Stimulated activated naive CD8-positive, alpha-beta T cell treated with anti-CD3 and anti-CD28 coated beads, Interleukin-15, Interleukin-2, amounts not matched to agents 100 ng/mL and 50 ng/mL, for 24 hours (primary cell): ENCODE measurements around the gene KRTAP5-4.
"Not testable (repeated sequence)": the region's sequence is repeated elsewhere in the genome, so short reads cannot be mapped to it uniquely, and the experiment has no call there.

Experiments used
- H3K27ac Mint-ChIP-seq: one replicate; pipeline ENCODE4 v1.8.0; 2021; ENCODE audit warnings: mild to moderate bottlenecking, mixed read lengths
- H3K27me3 Mint-ChIP-seq: one replicate; pipeline ENCODE4 v1.8.0; 2021; ENCODE audit warnings: mixed read lengths
- H3K36me3 Mint-ChIP-seq: one replicate; pipeline ENCODE4 v1.8.0; 2021; ENCODE audit warnings: low read depth, mixed read lengths
- H3K4me1 Mint-ChIP-seq: one replicate; pipeline ENCODE4 v1.8.0; 2021; ENCODE audit warnings: low read depth, mixed read lengths
- H3K4me3 Mint-ChIP-seq: one replicate; pipeline ENCODE4 v1.8.0; 2021; ENCODE audit warnings: mild to moderate bottlenecking, mixed read lengths
- H3K9me3 Mint-ChIP-seq: one replicate; pipeline ENCODE4 v1.8.0; 2021; ENCODE audit warnings: mixed read lengths

Gene KRTAP5-4

GRCh38 chr11:1622086-1622485 is at the start of gene KRTAP5-4:
Gene KRTAP5-4 (minus strand): TSS chr11:1622138. CDS start chr11:1622093, 45 bp downstream.
- no peaks in the 10 kb centered on the region for H3K36me3 Mint-ChIP-seq
- no peaks in the 10 kb centered on the region for H3K9me3 Mint-ChIP-seq
- no peak within 1 kb of the TSS for H3K4me3 Mint-ChIP-seq
- peaks cover 6% of the 10 kb centered on the region for H3K4me1 Mint-ChIP-seq
- H3K27ac Mint-ChIP-seq = no peak within 1 kb of the TSS
- peaks cover 17% of the 10 kb centered on the region for H3K27me3 Mint-ChIP-seq

DNA sequence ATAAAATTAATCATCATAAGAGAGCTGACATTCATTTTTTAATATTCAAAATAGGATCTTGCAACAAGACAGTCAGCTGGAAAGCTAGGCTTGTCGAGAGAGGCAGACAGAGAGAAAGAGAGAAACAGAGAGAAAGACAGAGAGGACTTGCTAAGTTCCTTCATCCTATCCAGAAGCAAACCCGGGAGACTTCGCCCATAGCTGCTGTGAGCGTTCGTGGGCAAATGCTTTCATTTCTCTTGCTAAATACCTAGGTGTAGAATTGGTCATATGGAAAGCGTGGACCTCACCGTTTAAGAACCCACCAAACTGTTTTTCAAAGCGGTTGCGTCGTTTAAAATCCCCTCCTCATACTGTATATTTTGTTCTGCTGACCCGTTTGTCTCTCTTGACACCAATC is 49.7 kb upstream of the KRTAP5-4 start:
- no peak overlapping the region for H3K27ac Mint-ChIP-seq

DNA sequence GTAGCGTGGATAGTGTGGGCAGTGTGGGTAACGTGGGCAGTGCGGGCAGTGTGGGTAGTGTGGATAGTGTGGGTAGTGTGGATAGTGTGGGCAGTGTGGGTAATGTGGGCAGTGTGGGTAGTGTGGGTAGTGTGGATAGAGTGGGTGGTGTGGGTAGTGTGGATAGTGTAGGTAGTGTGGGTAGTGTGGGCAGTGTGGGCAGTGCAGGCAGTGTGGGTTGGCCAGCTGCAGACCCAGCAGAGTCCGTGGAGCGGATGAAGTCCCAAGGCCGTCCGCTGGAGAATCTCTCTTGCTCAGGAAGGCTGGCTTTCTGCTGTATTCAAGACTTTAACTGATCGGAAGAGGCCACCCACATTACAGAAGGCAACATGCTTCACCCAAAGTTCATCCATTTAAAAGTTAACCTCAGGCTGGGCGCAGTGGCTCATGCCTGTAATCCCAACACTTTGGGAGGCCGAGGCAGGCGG is 49.0 kb upstream of the KRTAP5-4 start:
- Mint-ChIP-seq H3K4me1 (peaks cover 7% of the 10 kb centered on the region), H3K9me3 (no peaks in the 10 kb centered on the region), H3K4me3 (no peak overlapping the region), H3K27me3 (peaks cover 63% of the 10 kb centered on the region), H3K36me3 (no peaks in the 10 kb centered on the region), H3K27ac (no peak overlapping the region)

More for the DNA sequence above, 49.7 kb upstream of the KRTAP5-4 start:
- H3K4me3 Mint-ChIP-seq = no peak overlapping the region
- H3K36me3 Mint-ChIP-seq = no peaks in the 10 kb centered on the region
- H3K27me3 Mint-ChIP-seq = peaks cover 70% of the 10 kb centered on the region
- H3K4me1 Mint-ChIP-seq = peaks cover 7% of the 10 kb centered on the region
- H3K9me3 Mint-ChIP-seq = no peaks in the 10 kb centered on the region

- not testable (repeated sequence) for H3K27ac Mint-ChIP-seq
- peaks cover 59% of the 10 kb centered on the region for H3K27me3 Mint-ChIP-seq
Measured at GRCh38 chr11:1670457-1670856, 48.5 kb upstream of the KRTAP5-4 start.

DNA sequence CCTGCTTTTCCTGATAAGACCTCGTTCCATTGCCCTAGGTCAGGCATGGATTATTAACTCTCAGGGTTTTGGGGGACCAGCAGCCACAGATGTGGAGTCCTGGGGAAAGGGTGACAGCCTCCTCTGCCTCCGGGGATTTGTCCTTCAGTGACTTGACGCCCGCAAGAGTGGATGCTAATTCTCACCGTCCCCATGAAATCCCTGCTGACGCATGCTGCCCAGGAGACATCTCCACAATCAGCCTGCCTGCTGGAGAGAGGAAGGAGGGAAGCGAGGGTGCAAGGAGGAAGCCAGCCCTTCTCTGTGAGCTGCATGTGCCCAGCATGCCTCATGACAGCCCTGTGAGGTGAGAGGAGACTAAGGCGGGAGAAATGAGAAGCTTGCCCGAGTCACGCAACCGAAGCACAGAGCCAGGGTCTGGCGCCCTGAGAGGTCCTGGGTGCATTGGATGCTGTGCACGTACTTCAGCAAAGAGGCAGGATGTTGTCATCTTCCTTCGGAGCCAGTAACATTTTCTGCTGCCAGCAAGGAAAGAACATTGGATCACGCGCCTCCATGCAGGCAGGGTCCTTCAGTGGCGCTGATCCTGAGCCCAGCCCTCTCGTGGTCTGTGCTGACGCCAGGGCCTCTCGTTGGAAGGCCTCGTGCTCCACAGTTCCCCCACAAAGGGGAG is 47.7 kb upstream of the KRTAP5-4 start:
- H3K27me3 Mint-ChIP-seq = peaks cover 51% of the 10 kb centered on the region
- no peak overlapping the region for H3K27ac Mint-ChIP-seq
- H3K9me3 Mint-ChIP-seq = no peaks in the 10 kb centered on the region
- H3K4me3 Mint-ChIP-seq = no peak overlapping the region
- H3K36me3 Mint-ChIP-seq = no peaks in the 10 kb centered on the region
- peaks cover 7% of the 10 kb centered on the region for H3K4me1 Mint-ChIP-seq

More at GRCh38 chr11:1670457-1670856, 48.5 kb upstream of the KRTAP5-4 start:
- not testable (repeated sequence) for H3K36me3 Mint-ChIP-seq, H3K9me3 Mint-ChIP-seq, H3K4me1 Mint-ChIP-seq, H3K4me3 Mint-ChIP-seq

GRCh38 chr11:1668911-1669473 is 47.1 kb upstream of the KRTAP5-4 start:
- H3K4me3 Mint-ChIP-seq = no peak overlapping the region
- peaks cover 47% of the 10 kb centered on the region for H3K27me3 Mint-ChIP-seq
- H3K4me1 Mint-ChIP-seq = peaks cover 7% of the 10 kb centered on the region
- no peaks in the 10 kb centered on the region for H3K9me3 Mint-ChIP-seq
- no peak overlapping the region for H3K27ac Mint-ChIP-seq
- H3K36me3 Mint-ChIP-seq = no peaks in the 10 kb centered on the region

GRCh38 chr11:1667906-1668305 is 46.0 kb upstream of the KRTAP5-4 start:
- no peak overlapping the region for H3K4me3 Mint-ChIP-seq
- H3K4me1 Mint-ChIP-seq = peaks cover 7% of the 10 kb centered on the region
- peaks cover 36% of the 10 kb centered on the region for H3K27me3 Mint-ChIP-seq
- H3K27ac Mint-ChIP-seq = no peak overlapping the region
- H3K36me3 Mint-ChIP-seq = no peaks in the 10 kb centered on the region
- no peaks in the 10 kb centered on the region for H3K9me3 Mint-ChIP-seq

DNA sequence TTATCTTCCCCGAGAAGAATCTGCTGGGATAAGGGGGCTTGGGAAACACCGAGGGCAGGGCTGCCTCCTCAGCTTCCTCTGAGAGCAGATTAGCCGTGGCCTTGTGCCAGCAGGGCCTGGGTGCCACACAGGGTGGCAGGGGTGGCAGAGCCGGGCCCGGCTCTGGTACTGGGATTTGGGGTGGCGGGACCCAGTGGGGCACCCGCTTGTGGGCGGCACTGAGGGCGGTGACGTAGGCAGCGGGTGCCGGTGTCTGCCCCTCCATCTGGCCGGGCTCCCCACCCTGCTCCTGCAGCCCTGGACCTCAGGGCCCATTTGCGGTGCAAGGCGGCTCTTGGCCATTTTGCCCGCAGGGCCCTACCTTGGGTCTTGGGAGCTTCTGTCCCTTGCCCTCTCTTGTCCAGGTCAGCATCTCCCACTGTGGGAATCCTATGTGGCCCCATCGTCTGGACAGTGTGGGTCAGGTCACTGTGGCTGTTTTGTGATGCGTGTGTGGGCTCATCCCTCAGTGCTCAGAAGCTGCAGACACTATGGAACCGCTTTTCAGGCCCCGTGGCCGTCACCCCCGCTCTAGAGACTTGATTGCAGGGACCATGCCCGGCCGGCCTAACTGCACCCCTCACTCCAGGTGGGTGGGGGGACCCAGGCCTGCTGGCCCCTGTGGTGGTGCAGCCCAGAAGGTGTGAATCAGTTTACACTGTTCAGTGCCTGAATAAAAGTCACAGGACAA is 45.3 kb upstream of the KRTAP5-4 start:
- H3K27me3 Mint-ChIP-seq = peaks cover 34% of the 10 kb centered on the region
- H3K36me3 Mint-ChIP-seq = no peaks in the 10 kb centered on the region
- H3K4me1 Mint-ChIP-seq = peaks cover 7% of the 10 kb centered on the region
- H3K27ac Mint-ChIP-seq = no peak overlapping the region
- no peak overlapping the region for H3K4me3 Mint-ChIP-seq
- H3K9me3 Mint-ChIP-seq = no peaks in the 10 kb centered on the region

DNA sequence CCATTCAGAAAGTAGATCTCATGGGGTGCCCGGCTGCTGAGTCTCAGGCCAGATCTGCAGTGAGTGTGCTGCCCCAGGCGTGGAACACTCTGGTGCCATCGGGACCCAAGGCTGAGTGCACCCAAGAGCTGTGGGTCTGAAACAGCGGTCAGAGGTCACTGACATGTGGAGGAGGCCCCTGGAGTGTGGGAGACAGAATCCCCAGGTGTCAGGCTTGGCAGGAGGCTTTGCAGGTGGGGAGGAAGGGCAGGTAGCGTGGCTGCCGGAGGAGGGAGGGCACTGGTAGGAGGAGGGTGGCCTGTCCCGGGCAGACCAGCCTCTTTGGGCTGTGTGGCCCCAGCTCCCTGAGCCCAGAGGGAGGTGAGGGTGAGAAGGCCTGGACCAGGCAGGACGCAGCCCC is 43.4 kb upstream of the KRTAP5-4 start:
- Mint-ChIP-seq H3K9me3 (no peaks in the 10 kb centered on the region), H3K27ac (no peak overlapping the region), H3K4me3 (no peak overlapping the region), H3K4me1 (peaks cover 7% of the 10 kb centered on the region), H3K27me3 (peaks cover 28% of the 10 kb centered on the region), H3K36me3 (no peaks in the 10 kb centered on the region)

- not testable (repeated sequence) for H3K4me3 Mint-ChIP-seq, H3K27ac Mint-ChIP-seq, H3K4me1 Mint-ChIP-seq, H3K36me3 Mint-ChIP-seq, H3K9me3 Mint-ChIP-seq
- H3K27me3 Mint-ChIP-seq = peaks cover 26% of the 10 kb centered on the region
Measured at GRCh38 chr11:1662699-1663283, 40.9 kb upstream of the KRTAP5-4 start.

DNA sequence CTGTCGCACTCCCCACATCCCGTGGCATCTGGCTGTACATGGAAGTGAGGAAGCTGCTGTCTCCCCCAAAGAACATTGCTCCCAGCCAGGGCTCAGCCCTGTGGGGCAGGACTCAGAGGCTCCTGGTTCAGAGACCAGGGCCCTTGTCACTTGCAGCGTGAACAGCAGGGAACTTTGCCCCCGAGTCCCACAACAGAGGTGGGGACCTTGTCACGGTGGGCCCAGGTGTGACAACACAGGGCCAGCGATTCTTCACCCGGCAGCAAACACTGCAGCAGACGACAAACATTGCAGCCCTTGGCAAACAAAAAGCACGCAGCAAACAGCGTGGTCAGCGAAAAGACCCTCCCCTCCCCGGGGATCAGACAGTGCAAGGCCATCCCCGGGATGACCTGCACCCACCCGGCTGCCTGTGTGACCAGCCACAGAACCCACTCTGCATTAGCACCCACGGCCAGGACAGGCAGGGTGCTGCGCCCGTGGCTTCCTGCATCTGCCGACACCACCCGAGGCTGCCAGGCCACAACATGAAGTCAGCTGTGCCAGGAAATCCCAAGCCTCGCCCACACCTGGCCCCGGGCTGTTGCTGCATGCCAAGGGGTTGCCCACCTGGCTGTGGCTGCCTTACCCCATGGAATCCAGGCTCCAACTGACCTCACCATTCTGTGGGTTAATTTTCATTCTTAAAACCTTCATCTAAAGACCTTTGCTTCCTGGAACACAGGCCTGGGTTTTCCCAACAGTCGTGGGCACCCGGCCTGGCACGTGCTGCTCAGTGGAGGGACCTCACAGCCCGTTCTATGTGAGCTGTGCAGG is 39.7 kb upstream of the KRTAP5-4 start:
- not testable (repeated sequence) for H3K27ac Mint-ChIP-seq, H3K36me3 Mint-ChIP-seq, H3K4me3 Mint-ChIP-seq, H3K4me1 Mint-ChIP-seq, H3K9me3 Mint-ChIP-seq
- peaks cover 26% of the 10 kb centered on the region for H3K27me3 Mint-ChIP-seq

DNA sequence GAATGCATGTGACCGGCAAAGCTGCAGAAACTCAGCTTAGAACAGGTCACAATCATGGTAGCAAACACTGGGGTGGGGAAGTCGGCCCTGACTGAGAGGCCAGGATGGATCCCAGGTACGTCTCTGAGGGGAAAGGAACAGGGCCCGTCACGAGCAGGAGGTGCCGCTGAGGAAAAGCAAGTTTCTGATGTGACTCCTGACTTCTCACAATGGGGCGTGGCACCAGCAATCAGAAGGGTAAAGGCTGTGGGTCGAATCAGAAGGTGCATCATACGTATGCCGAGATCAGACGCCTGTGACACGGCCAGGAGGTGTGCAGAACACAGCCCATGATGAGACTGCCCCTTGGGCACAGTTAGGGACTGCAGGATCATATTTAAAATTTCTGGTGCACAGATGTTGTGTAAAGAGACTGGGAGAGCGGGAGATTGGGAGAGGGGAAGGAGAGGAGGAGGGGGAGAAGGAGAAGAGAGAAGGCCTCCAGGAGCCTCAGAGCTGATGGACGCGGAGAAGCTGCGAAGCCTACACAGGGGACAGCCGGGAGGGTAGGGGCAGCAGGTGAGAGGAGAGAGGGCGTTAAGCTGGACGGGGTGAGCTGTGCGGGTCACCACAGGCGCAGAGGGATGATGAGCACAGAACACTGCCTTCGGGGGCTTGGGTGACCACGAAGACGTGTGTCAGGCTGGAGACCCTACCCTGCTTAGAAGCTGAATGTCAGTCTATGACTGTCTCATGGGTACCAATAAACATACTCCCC is 38.4 kb upstream of the KRTAP5-4 start:
- H3K27ac Mint-ChIP-seq = no peak overlapping the region
- H3K36me3 Mint-ChIP-seq = no peaks in the 10 kb centered on the region
- peaks cover 10% of the 10 kb centered on the region for H3K4me1 Mint-ChIP-seq
- no peaks in the 10 kb centered on the region for H3K9me3 Mint-ChIP-seq
- no peak overlapping the region for H3K4me3 Mint-ChIP-seq
- H3K27me3 Mint-ChIP-seq = peaks cover 31% of the 10 kb centered on the region

- Mint-ChIP-seq H3K9me3 (no peaks in the 10 kb centered on the region), H3K27ac (no peak overlapping the region)
Measured at GRCh38 chr11:1659506-1659905, 37.6 kb upstream of the KRTAP5-4 start.

GRCh38 chr11:1656670-1657069 is 34.7 kb upstream of the KRTAP5-4 start:
- Mint-ChIP-seq H3K4me1 (peaks cover 10% of the 10 kb centered on the region), H3K4me3 (no peak overlapping the region), H3K27ac (peak overlapping the region; percentile 55), H3K9me3 (no peaks in the 10 kb centered on the region), H3K27me3 (peaks cover 41% of the 10 kb centered on the region), H3K36me3 (no peaks in the 10 kb centered on the region)

More at GRCh38 chr11:1659506-1659905, 37.6 kb upstream of the KRTAP5-4 start:
- Mint-ChIP-seq H3K4me1 (peaks cover 10% of the 10 kb centered on the region), H3K36me3 (no peaks in the 10 kb centered on the region), H3K27me3 (peaks cover 35% of the 10 kb centered on the region), H3K4me3 (no peak overlapping the region)
